NB4 (cell line): ENCODE measurements around the gene GPR107.

Source experiments
- POLR2A ChIP-seq: IDR thresholded peaks from 2 replicates; pipeline ENCODE4 v1.6.1; 2011; ENCODE audit warnings: mild to moderate bottlenecking; ENCODE audit not compliant: insufficient read length; ENCODE audit errors: extremely low read depth
- TF ChIP-seq, protein P1 (sequence below): IDR thresholded peaks from one replicate; pipeline ENCODE4 v1.5.1; 2012; ENCODE audit warnings: low read depth, low read length

DNA sequence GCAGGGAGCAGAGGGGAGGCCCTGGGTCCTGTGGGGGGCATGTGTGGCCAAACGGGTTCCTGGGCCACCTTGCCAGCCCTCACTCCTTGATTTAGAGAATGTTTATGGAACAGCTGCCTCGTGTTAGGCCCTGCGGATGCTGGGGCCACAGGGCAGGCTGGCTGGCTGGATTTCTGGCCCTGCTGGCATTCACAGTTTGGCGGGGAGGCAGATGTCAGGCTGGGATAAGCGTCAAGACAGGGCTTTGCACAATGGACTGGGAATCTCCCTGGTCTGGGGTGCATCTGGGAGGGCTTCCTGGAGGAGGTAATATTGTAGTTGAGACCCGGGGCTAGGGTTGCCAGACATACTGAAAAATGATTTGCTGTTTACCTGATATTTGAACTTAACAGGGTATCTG lies 132.3 kb downstream of the GPR107 start:
- TF ChIP-seq POLR2A: no peak
- TF ChIP-seq, protein P1, sequence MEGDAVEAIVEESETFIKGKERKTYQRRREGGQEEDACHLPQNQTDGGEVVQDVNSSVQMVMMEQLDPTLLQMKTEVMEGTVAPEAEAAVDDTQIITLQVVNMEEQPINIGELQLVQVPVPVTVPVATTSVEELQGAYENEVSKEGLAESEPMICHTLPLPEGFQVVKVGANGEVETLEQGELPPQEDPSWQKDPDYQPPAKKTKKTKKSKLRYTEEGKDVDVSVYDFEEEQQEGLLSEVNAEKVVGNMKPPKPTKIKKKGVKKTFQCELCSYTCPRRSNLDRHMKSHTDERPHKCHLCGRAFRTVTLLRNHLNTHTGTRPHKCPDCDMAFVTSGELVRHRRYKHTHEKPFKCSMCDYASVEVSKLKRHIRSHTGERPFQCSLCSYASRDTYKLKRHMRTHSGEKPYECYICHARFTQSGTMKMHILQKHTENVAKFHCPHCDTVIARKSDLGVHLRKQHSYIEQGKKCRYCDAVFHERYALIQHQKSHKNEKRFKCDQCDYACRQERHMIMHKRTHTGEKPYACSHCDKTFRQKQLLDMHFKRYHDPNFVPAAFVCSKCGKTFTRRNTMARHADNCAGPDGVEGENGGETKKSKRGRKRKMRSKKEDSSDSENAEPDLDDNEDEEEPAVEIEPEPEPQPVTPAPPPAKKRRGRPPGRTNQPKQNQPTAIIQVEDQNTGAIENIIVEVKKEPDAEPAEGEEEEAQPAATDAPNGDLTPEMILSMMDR: no peak
